IgD-negative memory B cell (primary cell): ENCODE measurements around the gene ARHGAP6. TPM values are rescaled to one million over a fixed set of nuclear protein-coding genes. Genes with fewer than 3 reads are reported as not detected.
"Not testable (repeated sequence)": the region's sequence is repeated elsewhere in the genome, so short reads cannot be mapped to it uniquely, and the experiment has no call there.

Experiments
- H3K27ac Mint-ChIP-seq, 3 donors: one replicate each; pipeline ENCODE4 v1.8.0; 2020 to 2022; ENCODE audit warnings: mild to moderate bottlenecking in 3 of 3, mixed read lengths in 3 of 3, moderate library complexity in 1 of 3
- H3K27me3 Mint-ChIP-seq: one replicate; pipeline ENCODE4 v1.8.0; 2021; ENCODE audit warnings: mixed read lengths
- H3K36me3 Mint-ChIP-seq: one replicate; pipeline ENCODE4 v1.8.0; 2020; ENCODE audit warnings: mild to moderate bottlenecking, mixed read lengths
- H3K4me1 Mint-ChIP-seq, 3 donors: one replicate each; pipeline ENCODE4 v1.8.0; 2020 to 2022; ENCODE audit warnings: mixed read lengths in 3 of 3, mild to moderate bottlenecking in 1 of 3
- H3K4me3 Mint-ChIP-seq, 4 donors: one replicate each; pipeline ENCODE4 v1.8.0; 2020 to 2022; ENCODE audit warnings: mild to moderate bottlenecking in 4 of 4, mixed read lengths in 4 of 4, moderate library complexity in 3 of 4
- H3K9me3 Mint-ChIP-seq, 3 donors: one replicate each; pipeline ENCODE4 v1.8.0; 2020 to 2021; ENCODE audit warnings: mixed read lengths in 3 of 3, mild to moderate bottlenecking in 1 of 3
- polyA plus RNA-seq: library from polyadenylated mRNA; unstranded; fragments of 300-500 nt; fragmentation: Illumina TruSeq; gene quantifications from one replicate; pipeline ENCODE4 v1.2.3, GENCODE V29; 2021

ARHGAP6 gene
- polyA plus RNA-seq, 1 donor from 2014 or later, result 0.97 TPM

- no peaks in the 10 kb centered on the region for H3K9me3 Mint-ChIP-seq
- no peak overlapping the region for H3K27ac Mint-ChIP-seq
- no peaks in the 10 kb centered on the region for H3K27me3 Mint-ChIP-seq
- H3K4me1 Mint-ChIP-seq, result no peaks in the 10 kb centered on the region
- peaks cover 2% of the 10 kb centered on the region for H3K36me3 Mint-ChIP-seq
- H3K4me3 Mint-ChIP-seq, result no peak overlapping the region
These were observed 423.0 kb downstream of the ARHGAP6 start for GRCh38 chrX:11242704-11243103.

GRCh38 chrX:11241720-11242119, 424.0 kb downstream of the ARHGAP6 start:
- Mint-ChIP-seq H3K36me3 (peaks cover 2% of the 10 kb centered on the region), H3K9me3 (no peaks in the 10 kb centered on the region), H3K27ac (no peak overlapping the region), H3K4me1 (no peaks in the 10 kb centered on the region), H3K4me3 (no peak overlapping the region), H3K27me3 (no peaks in the 10 kb centered on the region)

- Mint-ChIP-seq H3K4me3 (no peak overlapping the region), H3K36me3 (peaks cover 2% of the 10 kb centered on the region), H3K27ac (no peak overlapping the region), H3K9me3 (peaks cover 2 to 14% (median 3%) of the 10 kb centered on the region in 3 donors), H3K4me1 (no peaks in the 10 kb centered on the region), H3K27me3 (no peaks in the 10 kb centered on the region)
These were observed 426.5 kb downstream of the ARHGAP6 start for GRCh38 chrX:11239230-11239629.

- not testable (repeated sequence) for H3K27me3 Mint-ChIP-seq, H3K4me3 Mint-ChIP-seq
- H3K9me3 Mint-ChIP-seq, result peaks cover 3 to 19% (median 5%) of the 10 kb centered on the region in 3 donors
These were observed 430.3 kb downstream of the ARHGAP6 start for GRCh38 chrX:11235377-11235776.

GRCh38 chrX:11215191-11215921, 450.4 kb downstream of the ARHGAP6 start:
- Mint-ChIP-seq H3K27me3 (peaks cover 2% of the 10 kb centered on the region), H3K4me1 (no peaks in the 10 kb centered on the region), H3K9me3 (peaks cover 0 to 16% (median 5%) of the 10 kb centered on the region in 3 donors), H3K27ac (no peak overlapping the region), H3K36me3 (peaks cover 1% of the 10 kb centered on the region), H3K4me3 (peak overlapping the region in 1 of 4 donors; percentile 30)

More at GRCh38 chrX:11235377-11235776, 430.3 kb downstream of the ARHGAP6 start:
- H3K27ac Mint-ChIP-seq, H3K4me1 Mint-ChIP-seq, H3K36me3 Mint-ChIP-seq: not testable (repeated sequence)

GRCh38 chrX:11214346-11215190, 451.2 kb downstream of the ARHGAP6 start:
- Mint-ChIP-seq H3K9me3 (peaks cover 3 to 16% (median 5%) of the 10 kb centered on the region in 3 donors), H3K4me3 (no peak overlapping the region), H3K36me3 (no peaks in the 10 kb centered on the region), H3K27me3 (peaks cover 2% of the 10 kb centered on the region), H3K4me1 (no peaks in the 10 kb centered on the region), H3K27ac (no peak overlapping the region)

- Mint-ChIP-seq H3K4me3 (no peak overlapping the region), H3K9me3 (peaks cover 2 to 9% (median 3%) of the 10 kb centered on the region in 3 donors), H3K4me1 (no peaks in the 10 kb centered on the region), H3K27me3 (peaks cover 2% of the 10 kb centered on the region), H3K27ac (no peak overlapping the region), H3K36me3 (no peaks in the 10 kb centered on the region)
These were observed 453.0 kb downstream of the ARHGAP6 start for GRCh38 chrX:11212741-11213140.

- Mint-ChIP-seq H3K27me3 (peaks cover 2% of the 10 kb centered on the region), H3K4me1 (no peaks in the 10 kb centered on the region), H3K9me3 (peaks cover 0 to 3% (median 2%) of the 10 kb centered on the region in 3 donors), H3K36me3 (no peaks in the 10 kb centered on the region), H3K4me3 (no peak overlapping the region), H3K27ac (no peak overlapping the region)
These were observed 455.3 kb downstream of the ARHGAP6 start for GRCh38 chrX:11210415-11210801.

GRCh38 chrX:11209798-11210414, 455.8 kb downstream of the ARHGAP6 start:
- H3K9me3 Mint-ChIP-seq, result peaks cover 0 to 3% (median 2%) of the 10 kb centered on the region in 3 donors
- no peaks in the 10 kb centered on the region for H3K36me3 Mint-ChIP-seq
- no peak overlapping the region for H3K27ac Mint-ChIP-seq
- H3K27me3 Mint-ChIP-seq, result peaks cover 2% of the 10 kb centered on the region
- H3K4me1 Mint-ChIP-seq, result peaks cover 0 to 4% (median 0%) of the 10 kb centered on the region in 3 donors
- no peak overlapping the region for H3K4me3 Mint-ChIP-seq

GRCh38 chrX:11206716-11207115, 459.0 kb downstream of the ARHGAP6 start:
- Mint-ChIP-seq H3K9me3 (peaks cover 0 to 9% (median 5%) of the 10 kb centered on the region in 3 donors), H3K27me3 (no peaks in the 10 kb centered on the region), H3K4me1 (peaks cover 5 to 10% (median 8%) of the 10 kb centered on the region in 3 donors)

GRCh38 chrX:11205796-11206195, 459.9 kb downstream of the ARHGAP6 start:
- no peaks in the 10 kb centered on the region for H3K27me3 Mint-ChIP-seq
- H3K4me1 Mint-ChIP-seq, result peaks cover 5 to 10% (median 8%) of the 10 kb centered on the region in 3 donors
- peaks cover 0 to 9% (median 5%) of the 10 kb centered on the region in 3 donors for H3K9me3 Mint-ChIP-seq
- no peak overlapping the region for H3K4me3 Mint-ChIP-seq
- H3K27ac Mint-ChIP-seq, result no peak overlapping the region
- no peaks in the 10 kb centered on the region for H3K36me3 Mint-ChIP-seq

More at GRCh38 chrX:11206716-11207115, 459.0 kb downstream of the ARHGAP6 start:
- Mint-ChIP-seq H3K36me3 (no peaks in the 10 kb centered on the region), H3K4me3 (no peak overlapping the region), H3K27ac (no peak overlapping the region)

GRCh38 chrX:11197671-11198070, 468.0 kb downstream of the ARHGAP6 start:
- Mint-ChIP-seq H3K36me3 (no peaks in the 10 kb centered on the region), H3K4me3 (no peak overlapping the region), H3K27ac (no peak overlapping the region), H3K27me3 (no peaks in the 10 kb centered on the region), H3K9me3 (no peaks in the 10 kb centered on the region), H3K4me1 (no peaks in the 10 kb centered on the region)

GRCh38 chrX:11196476-11196875, 469.2 kb downstream of the ARHGAP6 start:
- Mint-ChIP-seq H3K27me3 (no peaks in the 10 kb centered on the region), H3K4me3 (no peak overlapping the region), H3K9me3 (no peaks in the 10 kb centered on the region), H3K4me1 (no peaks in the 10 kb centered on the region), H3K36me3 (no peaks in the 10 kb centered on the region), H3K27ac (no peak overlapping the region)

- Mint-ChIP-seq H3K4me3 (no peak overlapping the region), H3K27me3 (no peaks in the 10 kb centered on the region), H3K27ac (no peak overlapping the region), H3K9me3 (no peaks in the 10 kb centered on the region), H3K4me1 (no peaks in the 10 kb centered on the region), H3K36me3 (no peaks in the 10 kb centered on the region)
These were observed 472.7 kb downstream of the ARHGAP6 start for GRCh38 chrX:11193035-11193469.
